Measurements from ENCODE around the gene DSCAML1. TPM values are rescaled to one million over a fixed set of nuclear protein-coding genes. Genes with fewer than 3 reads are reported as not detected.
A peak's percentile ranks its signal among the peaks of the same experiment; 100 is the strongest.

DSCAML1 gene
- total RNA-seq, 1 experiment from 2014 or later, result 0.15 TPM

DNA sequence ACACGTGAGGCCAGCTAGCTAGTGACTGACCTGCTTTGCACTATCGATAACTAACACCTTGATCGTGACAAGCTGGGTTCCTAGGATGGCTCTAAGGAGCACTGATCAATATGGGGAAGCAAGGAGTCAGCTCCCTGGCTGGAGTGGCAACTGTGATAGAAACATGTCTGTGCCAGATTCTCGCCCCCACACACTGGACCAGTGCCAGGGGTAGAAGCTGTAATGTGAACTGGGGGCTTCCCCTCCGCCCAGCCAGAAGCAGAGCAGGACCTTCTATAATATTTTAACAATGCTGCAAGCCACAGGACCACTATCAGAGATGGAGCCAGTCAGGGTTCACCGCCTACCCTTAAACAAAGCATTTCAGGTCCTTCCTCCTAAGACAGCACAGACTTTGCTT is 96.5 kb downstream of the DSCAML1 start:
- no peak for DNase-seq
- Histone ChIP-seq H3K56ac (ENCODE audit: insufficient read length, low read depth, low read length) (no peak overlapping the region), H2BK5ac (ENCODE audit: insufficient read length, low read length) (no peak overlapping the region), H3K14ac (ENCODE audit: insufficient read depth, low read length) (no peak overlapping the region), H3K79me2 (ENCODE audit: insufficient read depth, low read length) (no peaks in the 10 kb centered on the region), H2AK5ac (ENCODE audit: insufficient read length, low read length) (no peak overlapping the region), H3K4ac (ENCODE audit: low read depth, low read length) (no peak overlapping the region), H3T11ph (ENCODE audit: low read length) (no peak overlapping the region), H2BK20ac (ENCODE audit: low read depth, low read length, poor library complexity, severe bottlenecking) (no peak overlapping the region), H3K18ac (ENCODE audit: insufficient read length, low read depth, low read length) (no peak overlapping the region), H3K4me2 (ENCODE audit: insufficient read depth, insufficient read length, low read length) (no peak overlapping the region), H4K91ac (ENCODE audit: insufficient read length, low read depth, low read length) (no peak overlapping the region), H3K23ac (ENCODE audit: insufficient read length, low read depth, low read length) (no peak overlapping the region), H3K4me1 (ENCODE audit: insufficient read depth, low read length) (peaks cover 7% of the 10 kb centered on the region), H3K9me3 (ENCODE audit: control insufficient read depth, low read depth, low read length) (no peaks in the 10 kb centered on the region), H2BK12ac (ENCODE audit: insufficient read length, low read depth, low read length) (no peak overlapping the region), H3K27ac (ENCODE audit: insufficient read length, low read depth, low read length) (no peak overlapping the region), H4K20me1 (ENCODE audit: control insufficient read depth, insufficient read depth, insufficient read length) (no peaks in the 10 kb centered on the region), H2BK120ac (ENCODE audit: low read depth, low read length, poor library complexity, severe bottlenecking) (no peak overlapping the region), H4K5ac (ENCODE audit: insufficient read length, low read depth, low read length) (no peak overlapping the region), H3K79me1 (ENCODE audit: insufficient read depth, low read depth, low read length, poor library complexity, severe bottlenecking) (no peaks in the 10 kb centered on the region), H3K9ac (ENCODE audit: extremely low read depth, insufficient read length, low read length) (no peak overlapping the region), H4K8ac (replicated peaks; ENCODE audit: insufficient read length, low read depth, low read length) (no peak overlapping the region), H2BK15ac (ENCODE audit: low read depth, low read length) (no peak overlapping the region), H2AFZ (ENCODE audit: low read length) (no peak overlapping the region), H3K23me2 (ENCODE audit: insufficient read length, low read depth, low read length, poor library complexity, severe bottlenecking) (no peaks in the 10 kb centered on the region), H3K27me3 (ENCODE audit: insufficient read depth, low read length) (no peaks in the 10 kb centered on the region)
- Mint-ChIP-seq H3K4me3 (no peak overlapping the region), H3K4me1 (peaks cover 23 to 37% of the 10 kb centered on the region in 2 experiments), H3K36me3 (ENCODE audit: insufficient read depth in 1 of 3, low read depth in 3 of 3) (no peaks in the 10 kb centered on the region), H3K27me3 (ENCODE audit: low read depth) (peaks cover 9% of the 10 kb centered on the region), H3K9me3 (no peaks in the 10 kb centered on the region), H3K27ac (peak overlapping the region in 1 of 3 experiments; percentile 21; a peak in 1 of 7 replicates)
- WGBS (ENCODE audit: extremely low coverage, insufficient read length, low lambda C conversion rate), result no CpG with 5 or more reads among the region's 6 CpGs
- no peak for TF ChIP-seq CTCF (conservative IDR thresholded peaks at IDR 0.05)

Data from H9 (cell line).